Measurements from ENCODE around the gene UQCR10.

Gene UQCR10

DNA sequence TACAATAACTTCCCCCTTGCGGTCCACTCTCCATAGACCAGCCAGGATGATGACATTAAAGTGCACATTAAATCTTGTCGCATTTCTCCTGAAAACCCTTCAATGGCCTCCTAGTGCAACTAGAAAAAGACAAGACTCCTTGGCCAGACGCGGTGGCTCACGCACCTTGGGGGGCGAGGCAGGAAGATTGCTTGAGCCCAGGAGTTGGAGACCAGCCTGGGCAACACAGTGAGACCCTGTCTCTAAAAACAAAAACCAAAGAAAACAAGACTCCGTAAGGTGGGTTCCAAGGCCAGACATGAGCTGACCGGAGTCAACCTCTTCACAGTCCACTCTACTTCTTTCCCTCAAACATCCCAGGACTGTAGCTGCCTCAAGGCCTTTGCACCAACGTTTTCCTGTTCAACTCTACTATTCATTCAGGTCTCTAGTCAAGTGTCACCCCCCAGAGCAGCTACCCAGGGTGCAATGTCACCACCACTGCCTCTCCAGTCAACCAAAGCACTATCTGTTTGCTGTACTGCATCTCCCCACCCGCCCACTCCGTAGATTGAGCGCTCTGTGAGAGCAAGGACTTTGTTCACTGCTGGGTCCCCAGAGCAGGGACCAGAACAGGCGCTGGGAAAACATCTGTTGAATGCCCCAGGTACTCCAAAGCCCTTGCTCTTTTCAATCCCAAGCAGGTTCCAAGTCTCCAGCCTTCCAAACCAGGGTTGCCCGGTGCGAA, 1.1 kb upstream of the UQCR10 start:
- no peak for DNase-seq (ENCODE audit: low read depth)

DNA sequence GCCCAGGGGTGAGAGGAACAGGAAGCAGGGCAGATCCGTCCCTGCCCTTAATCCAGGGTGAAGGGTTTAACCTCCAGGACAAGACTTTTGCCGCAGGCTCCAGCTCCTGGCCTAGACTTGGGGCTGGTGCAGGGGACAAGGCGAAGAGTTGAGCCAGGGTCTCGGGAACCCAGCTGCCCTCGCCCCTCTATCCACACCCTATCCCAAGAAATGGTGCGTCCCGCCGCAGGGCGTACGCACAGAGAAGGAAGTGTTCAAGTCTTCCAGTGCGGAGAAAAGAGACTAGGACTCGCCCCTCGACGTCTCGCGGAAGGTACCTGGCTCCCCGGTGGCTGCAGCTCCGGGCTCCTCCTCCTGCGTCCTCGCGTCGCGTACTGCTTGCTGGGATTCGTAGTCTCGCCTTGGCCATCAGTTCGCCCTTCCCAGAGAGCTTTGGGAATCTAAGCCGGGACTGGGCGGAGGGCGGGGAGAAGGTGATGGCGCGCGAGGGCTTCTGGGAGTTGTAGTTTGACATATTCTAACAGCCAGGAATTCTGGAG, 468 bp upstream of the UQCR10 start, which contains the start of gene ZMAT5:
Gene ZMAT5 (minus strand): TSS at position 376 of the 539 bp plus-strand sequence. CDS start 18,463 bp downstream, outside the sequence.
- peak; percentile 99 for DNase-seq (ENCODE audit: low read depth)

DNA sequence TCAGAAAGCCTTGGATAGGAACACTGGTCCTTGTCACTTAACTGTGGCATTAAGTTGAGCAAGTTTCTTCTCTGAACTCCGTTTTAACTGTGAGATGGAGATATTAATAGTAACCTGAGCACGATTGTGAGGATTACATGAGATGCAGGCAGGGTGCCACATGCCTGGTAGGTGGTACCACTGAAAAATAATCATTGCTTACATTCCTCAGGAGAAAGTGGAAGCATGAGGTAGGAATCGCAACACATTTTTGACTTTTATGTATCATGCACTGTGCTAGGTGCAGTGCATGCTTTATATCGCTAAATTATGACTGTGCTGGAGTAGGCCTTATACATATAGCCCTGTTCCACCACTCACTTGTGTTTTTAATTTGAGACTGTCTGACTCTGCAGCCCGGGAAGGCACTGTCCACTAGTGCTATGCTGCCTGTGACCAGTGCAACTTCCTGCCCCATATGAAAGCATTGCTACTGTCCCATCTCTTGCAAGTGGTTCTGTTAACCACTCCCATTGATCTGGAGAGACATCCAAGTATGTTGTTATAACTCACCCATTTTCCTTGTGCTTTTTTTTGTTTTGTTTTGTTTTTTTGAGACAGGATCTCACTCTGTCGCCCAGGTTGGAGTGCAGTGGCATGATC, 1.0 kb downstream of the UQCR10 start:
- peak; percentile 34 for DNase-seq (ENCODE audit: low read depth)

DNA sequence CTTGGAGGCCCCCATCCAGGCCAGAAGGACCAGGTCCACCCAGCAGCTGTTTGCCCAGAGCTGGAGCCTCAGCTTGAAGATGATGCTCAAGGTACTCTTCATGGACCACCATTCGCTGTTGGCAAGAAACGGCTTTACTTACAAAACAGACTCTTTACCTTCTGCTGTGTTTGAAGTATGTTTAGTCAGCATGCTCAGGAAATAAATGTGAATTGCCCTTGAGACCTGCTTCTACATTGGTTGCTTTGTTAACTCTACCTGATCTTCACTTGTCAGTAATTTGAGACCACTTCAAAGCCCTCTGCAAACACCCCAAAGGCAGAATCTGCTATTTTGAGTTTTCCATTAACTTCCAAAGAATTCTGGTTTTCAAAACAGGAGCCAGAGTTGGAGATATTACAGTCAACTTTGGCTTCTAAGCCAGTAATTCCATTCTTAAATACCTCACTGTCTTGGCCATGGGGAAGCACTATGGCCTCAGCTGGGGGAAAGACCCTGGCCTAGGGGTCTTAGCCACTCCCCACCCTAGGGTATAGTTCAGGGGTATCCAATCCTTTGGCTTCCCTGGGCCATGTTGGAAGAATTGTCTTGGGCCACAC, 2.7 kb downstream of the UQCR10 start:
- DNase-seq (ENCODE audit: low read depth): no peak

DNA sequence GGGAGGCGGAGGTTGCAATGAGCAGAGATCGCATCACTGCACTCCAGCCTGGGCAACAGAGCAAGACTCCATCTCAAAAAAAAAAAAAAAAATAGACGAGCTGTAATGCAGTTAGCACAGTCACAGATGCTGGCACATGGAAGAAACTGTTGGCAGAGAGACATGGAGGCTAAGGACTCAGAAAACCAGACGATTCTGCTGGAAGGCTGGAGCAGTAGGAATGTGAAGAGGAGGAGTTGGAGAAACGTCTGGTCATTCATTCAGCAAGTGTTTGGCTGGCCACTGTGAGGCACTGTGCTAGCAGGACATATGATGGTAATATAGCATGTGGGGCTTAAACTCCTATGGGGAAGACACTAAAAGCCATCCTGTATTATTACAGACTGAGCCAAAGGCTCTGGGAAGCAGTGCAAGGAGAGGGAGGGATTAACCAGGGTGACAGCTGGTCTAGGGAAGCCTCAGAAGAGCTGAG, 5.0 kb downstream of the UQCR10 start:
- DNase-seq (ENCODE audit: low read depth): peak; percentile 71

DNA sequence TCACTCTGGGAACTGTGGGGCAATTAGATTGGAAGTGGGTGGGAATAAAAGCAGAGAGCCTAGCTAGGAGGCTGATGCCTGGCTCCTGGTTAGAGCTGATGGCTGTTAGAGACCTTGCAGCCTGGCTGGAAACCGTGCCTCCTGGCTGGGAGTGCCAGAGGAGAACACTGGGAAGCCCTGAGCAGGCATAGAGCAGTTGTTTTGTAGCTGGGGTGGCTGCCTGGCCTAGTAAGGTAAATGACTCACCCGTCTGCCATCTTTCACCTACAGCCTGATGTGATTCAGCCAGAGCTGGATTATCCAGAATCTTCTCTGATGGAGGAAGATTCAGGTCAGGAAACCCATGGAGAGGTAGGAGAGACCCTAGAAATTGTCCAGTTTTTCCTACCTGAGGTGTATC, 6.1 kb downstream of the UQCR10 start:
- peak; percentile 81 for DNase-seq (ENCODE audit: low read depth)

DNA sequence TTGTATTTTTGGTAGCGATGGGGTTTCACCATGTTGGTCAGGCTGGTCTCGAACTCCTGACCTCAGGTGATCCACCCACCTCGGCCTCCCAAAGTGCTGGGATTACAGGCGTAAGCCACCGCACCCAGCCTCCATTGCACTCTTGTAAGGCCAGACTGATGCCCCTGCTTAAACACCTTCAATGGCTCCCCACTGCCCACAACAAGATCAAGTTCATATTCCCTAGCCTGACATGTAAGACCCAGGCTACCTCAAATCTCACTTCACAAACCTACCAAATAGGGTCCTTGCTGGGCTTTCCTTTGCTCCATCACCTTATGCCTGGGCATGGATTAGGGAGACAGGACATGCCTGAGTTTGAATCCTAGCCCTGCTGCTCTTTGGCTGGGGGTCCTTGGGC, 13.1 kb downstream of the UQCR10 start:
- DNase-seq (ENCODE audit: low read depth): no peak

DNA sequence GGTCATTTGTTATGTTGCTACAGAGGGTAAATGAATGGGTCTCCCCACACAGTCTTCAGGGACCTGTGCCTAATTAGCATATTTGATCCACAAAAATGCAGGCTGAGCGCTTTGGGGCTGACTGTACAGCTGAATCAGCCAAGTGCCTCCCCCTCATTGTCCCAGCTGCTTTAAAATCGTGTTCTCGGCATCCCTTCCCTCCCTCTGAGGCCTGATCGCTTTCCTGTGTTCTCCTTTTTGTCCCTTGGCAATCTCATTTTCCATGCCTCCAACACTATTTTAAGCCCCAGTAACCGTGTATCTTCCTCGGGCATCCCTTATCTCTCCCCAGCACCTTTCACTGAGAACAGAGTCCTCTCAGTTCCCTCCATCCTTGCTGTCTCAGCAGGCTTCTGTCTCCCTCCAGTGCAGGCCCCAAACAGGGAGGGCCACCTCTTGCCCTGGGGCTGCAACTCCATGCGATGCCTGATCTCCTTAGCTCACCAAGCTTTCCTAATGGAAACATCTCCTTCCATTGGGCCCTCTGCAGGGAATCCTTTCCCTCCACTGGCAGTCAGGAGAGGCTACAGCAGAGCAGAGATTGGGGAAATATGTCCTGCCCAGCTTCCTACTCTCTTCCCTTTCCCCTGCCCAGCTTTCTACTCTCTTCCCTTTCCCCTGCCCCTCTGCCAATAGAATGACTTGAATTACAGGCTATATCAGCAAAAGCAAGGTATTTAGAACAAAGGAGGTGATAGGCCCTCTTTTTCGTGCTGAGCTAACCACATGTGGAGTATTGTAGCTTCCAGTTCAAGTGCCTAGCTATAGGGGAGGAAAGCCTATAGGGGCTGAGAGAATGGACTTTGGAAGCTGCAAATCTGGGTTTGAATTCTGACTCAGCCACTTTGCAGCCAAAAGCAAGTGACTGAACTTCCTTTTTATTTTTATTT, 13.8 kb downstream of the UQCR10 start:
- peak; percentile 94 for DNase-seq (ENCODE audit: low read depth)

DNA sequence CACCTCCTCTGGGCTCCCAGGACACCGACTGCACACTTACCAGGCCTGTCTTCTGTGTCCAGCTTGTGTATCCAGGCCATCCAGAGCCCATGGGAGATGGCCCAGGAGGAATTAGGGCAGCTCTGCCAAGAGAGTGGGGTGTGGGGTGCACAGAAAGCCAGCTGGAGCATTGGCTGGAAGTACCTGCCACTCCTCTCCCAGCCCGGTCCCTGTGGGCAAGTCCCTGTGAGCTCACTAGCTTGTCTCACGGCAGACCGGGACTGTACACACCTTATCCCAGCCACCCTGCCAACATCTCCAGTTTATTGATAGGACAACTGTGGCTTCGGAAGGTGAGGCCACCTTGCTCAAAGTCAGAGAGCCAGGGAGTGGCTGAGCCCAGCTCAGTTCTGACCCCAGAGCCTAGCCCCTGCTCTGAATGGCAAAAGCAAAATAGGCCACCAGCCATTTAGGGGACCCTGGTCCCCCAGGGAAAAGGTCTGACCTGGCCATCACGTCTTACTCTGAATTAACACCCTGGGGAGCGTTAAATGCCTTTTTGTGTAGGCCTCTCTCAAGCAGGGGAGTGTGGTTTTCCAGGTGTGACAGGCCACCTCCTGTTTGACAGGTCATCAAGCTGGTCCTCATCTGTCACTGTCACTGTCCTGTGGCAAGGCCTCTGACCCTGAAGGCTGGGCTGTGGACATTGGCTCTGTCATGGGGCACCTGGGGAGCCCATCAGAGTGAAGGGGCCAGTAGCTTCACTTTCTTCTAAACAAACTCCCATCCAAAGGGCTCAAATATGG, 15.1 kb downstream of the UQCR10 start:
- DNase-seq (ENCODE audit: low read depth): no peak

DNA sequence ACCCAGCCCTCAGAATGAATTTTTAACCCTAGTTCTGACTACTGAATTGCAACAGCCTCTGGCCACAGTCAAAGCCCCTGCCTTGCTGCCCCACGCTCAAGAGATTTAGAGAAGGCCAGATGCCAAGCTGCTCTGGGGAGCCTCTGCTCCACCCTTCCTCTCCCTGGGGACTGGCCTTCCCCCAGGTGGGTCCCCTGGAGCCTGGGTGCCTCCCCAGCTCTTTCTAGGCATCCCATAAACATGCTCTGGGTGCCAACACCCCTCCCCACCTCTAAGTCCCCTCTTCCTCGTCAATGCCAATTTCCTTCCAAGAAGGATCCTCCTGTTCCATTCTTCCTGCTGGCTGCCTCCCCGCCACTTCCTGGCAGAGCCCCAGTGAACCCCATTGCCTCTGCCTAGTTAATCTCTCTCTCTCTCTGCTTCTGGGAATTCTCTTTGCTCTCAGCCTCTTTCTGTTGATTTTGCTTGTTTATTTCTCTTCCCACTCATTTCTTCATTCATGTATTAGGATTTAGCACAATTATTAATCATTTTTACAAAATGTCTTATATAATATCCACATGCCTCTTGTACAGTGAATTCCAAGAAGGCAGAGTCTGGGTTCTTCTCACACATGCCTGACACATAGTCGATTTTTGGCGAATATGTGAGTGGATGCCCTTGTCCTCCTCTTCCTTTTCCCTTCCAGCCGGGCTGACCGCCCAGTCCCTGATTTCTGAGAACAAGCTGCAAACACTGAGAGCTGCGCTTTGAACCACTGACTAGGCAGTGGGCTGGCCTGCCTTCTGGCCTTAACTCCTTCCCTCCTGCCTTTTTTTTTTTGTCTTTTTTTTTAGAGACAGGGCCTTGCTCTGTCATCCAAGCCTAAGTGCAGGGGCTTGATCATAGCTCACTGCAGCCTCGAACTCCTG, 17.5 kb downstream of the UQCR10 start:
- no peak for DNase-seq (ENCODE audit: low read depth)

DNA sequence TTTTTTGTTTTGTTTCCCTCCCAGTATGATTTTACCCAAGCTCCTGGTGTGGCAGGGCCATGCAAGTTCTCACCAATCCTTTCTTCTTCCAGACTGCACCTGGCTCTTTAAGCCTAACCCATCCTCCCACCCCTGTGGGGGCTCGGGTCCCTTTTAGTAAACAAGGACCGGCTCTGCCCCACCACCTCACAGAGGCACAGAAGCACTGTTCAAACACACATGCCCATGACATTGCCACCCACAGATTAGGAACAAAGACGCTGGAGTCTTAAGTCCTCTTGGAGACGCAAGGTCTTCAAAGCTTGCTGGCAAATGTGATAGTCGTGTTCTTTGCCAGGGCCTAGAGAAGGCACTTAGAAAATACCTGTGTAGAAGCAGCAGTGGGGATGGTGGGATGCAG, 18.9 kb downstream of the UQCR10 start:
- DNase-seq (ENCODE audit: low read depth): no peak

DNA sequence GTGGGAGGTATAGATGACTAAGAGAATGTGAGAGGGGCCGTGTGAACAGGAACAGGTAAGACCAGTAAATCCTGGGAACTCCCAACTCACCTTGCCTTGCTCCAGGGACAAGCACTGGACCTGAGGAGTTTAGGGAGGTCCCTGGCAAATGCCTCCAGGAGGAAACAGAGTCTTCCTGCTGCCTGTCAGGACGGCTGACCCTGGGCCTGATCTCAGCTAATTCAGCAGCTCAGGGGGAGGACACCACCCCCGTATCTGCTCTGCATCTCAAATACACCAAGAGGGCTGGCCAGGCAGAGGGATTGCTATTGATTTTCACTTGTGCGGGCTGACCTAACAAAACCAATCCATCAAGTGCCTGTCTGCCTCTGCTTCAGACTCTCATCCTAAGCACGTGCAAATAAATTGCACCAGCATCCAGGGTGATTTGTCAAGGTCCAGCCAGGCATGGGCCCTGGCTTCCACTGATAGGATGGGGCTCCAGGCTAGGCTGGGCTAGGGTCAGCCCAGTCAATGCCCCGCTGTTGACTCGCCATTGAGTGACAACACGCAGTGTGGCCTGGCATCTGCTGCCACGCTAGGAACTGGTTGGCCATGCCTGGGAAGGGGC, 20.3 kb downstream of the UQCR10 start:
- no peak for DNase-seq (ENCODE audit: low read depth)

DNA sequence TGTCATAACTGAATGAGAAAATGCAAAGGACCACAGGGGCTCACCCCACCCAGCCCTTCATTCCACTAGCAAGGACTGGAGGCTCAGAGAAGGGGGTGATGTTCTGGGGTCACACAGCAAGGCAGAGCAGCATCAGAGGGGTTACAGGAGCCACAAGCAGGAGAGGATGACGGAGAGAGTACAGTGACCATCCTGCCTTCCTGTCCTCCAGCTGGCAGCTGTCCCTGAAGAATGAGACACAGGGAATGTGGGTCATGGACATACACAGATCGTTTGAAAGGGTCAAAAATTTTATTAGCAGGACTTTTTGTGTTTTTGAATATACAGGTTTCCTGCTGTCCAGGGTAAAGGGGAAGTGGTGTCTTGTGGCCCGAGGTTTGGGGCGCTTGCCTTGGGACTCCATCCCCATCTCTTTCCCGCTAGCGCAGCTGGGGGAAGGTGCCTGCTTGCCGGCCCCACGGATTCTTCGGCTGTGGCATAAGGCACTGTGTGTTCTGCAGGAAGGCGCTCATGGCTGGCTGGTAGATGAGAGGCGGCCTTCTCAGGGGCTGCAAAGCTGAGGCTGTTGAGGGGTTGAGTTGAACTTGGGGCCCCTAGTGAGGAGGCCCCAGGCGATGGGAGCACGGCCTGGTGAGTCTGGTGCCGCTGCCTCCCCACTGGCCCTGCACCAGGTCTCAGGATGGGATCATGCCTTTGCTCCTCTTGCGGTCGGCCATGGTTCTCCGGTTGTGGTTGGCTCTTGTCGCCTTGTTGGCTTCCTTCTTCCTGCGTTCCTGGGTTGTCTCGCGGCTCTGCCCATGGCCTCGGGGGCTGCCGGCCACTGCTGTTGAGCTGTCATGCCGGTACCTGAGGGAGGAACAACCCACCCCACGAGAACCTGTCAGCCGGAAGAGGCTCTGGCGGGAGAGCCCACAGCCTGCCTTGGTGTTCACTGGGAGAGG, 21.4 kb downstream of the UQCR10 start:
- no peak for DNase-seq (ENCODE audit: low read depth)

DNA sequence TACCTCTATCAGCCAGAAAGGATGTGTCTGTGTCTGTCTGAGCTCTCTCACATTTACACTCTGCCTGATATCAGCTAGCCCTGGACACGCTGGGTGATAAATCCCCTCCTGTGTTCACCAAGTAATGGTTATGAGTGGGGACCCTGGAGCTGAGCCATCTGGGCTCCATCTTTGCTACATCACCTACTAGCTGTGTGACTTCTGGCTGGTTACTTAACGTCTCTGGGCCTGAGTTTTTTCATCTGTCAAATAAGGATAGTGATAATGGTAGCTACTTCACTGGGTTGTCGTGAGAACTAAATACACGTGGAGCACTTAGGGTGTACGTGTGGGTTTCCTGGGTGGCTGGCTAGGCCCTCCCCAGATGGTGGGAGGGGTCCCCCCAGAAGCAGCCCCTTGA, 22.9 kb downstream of the UQCR10 start:
- DNase-seq (ENCODE audit: low read depth): no peak

DNA sequence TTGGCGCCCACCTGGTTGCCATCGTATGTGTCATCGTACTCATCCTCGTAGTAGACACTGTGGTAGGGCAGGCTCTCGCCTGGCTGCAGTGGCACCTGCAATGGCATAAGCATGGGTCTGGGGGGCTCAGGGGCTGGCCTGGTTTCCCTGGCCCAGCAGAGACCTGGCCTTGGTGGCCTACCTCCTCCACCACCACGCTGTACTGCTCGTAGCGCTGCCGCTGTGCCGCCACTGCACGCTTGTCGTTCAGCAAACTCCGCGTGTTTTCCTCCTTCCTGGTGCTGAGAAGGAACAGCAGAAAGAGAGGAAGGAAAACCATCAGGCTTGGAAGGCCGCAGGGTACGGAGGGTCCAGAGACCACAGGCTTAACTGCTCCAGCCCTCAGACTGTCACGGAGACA, 26.2 kb downstream of the UQCR10 start:
- no peak for DNase-seq (ENCODE audit: low read depth)

DNA sequence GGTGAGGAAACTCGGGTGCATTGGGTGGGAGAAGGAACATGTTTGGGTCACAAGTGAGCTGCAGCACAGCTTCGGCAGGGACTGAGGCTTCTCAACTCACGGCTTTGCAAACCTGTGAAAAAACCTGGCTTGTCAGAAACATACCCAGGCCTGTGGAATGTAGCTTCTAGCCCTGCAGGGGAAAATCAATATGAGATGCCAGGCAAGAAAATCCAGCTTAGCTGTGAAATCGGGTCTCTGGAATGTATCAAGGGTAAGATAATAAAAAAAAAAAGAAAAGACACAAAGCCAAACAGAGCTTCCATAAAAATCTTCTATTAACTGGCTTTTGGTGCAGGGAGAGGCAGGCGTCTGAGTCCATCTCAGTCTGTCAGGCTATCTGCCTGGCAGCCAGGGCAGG, 28.5 kb downstream of the UQCR10 start:
- no peak for DNase-seq (ENCODE audit: low read depth)

DNA sequence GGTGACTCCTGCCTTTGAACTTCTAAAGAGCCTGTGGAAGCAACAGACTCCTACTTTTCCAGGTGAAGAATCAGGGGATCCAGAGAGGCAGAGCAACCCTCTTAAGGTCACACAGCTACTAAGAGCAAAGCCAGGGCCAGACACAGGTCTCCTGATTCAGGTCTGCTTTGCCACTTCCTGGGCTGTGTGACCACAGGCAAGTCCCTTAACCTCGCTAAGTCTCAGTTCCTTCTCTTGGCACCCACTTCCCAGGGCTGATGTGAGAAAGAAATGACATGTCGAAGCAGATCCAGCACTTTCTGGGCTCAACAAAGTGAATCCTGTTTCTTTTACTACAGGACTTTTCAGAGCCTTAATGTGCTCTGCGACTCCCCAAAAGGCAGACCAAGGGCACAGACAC, 30.2 kb downstream of the UQCR10 start:
- no peak for DNase-seq (ENCODE audit: low read depth)

DNA sequence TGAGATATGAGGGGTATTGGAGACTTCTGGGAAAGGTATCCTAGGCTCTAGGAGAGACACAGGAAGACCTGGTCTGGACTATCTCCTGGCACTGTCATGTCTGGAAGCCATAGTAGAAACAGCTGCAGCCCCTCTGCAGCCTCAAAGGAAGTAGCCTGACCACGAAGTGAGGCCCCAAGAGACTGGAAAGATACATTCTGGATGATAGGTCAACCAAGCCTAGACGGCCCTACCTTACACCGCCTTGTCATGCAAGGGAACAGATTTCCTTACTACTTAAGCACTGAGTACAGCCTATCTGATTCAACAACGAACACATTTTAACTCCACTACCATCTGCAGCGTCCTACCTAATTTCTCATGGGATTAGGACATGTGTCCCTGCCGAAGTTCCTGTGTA, 31.1 kb downstream of the UQCR10 start:
- peak; percentile 12 for DNase-seq (ENCODE audit: low read depth)

Data from ELR (cell line).